SKM-1 (cell line): ENCODE results near the gene SLC16A12.

Experiments
- DNase-seq: peaks from one replicate; lab custom pipeline; 2025; ENCODE audit not compliant: unreplicated experiment; lab: John Stamatoyannopoulos, UW

Gene SLC16A12

DNA sequence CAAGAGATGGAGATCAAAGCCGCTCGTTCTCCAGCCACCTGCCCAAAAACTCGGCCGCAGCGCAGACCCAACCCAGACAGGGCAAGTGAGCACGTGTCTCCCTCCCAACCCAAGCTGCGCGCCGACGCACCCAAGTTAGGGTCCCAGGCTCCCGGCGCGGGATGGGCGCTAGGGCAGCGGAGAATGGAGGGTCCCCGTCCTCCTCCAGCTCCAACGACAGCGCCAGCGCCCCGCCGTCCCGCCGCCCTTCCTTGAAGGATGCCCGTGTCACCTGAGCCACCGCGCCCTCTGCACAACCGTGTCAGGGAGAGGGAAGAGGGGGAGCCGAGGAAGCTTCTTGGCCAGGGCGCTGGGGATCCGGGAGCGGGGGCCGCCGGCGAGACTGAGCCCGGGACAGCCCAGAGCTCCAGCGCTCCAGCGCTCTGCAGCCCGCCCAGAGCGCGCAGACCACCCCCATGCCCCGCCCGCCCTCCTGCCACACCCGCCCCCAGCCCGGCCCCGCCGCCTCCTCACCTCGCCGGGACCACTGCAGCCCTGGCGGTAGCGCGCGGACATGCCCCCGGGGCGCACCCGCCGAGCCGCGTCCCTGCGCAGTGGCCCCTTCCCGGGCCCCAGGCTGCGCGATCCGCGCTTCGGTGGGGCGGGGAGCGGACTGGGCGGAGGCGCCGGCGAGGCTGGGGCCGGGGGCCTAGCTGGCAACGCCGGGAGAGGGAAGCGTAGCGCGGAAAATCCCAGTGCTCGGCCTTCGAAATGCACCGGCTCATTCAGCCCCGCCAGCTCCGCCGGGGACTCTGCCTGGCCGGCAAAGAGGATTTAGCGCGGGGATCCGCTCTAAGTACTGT lies at the start of gene SLC16A12:
SLC16A12 (minus strand) TSS at position 424 of the 842 bp plus-strand sequence. CDS start 73,016 bp downstream, outside the sequence.
- no peak for DNase-seq

DNA sequence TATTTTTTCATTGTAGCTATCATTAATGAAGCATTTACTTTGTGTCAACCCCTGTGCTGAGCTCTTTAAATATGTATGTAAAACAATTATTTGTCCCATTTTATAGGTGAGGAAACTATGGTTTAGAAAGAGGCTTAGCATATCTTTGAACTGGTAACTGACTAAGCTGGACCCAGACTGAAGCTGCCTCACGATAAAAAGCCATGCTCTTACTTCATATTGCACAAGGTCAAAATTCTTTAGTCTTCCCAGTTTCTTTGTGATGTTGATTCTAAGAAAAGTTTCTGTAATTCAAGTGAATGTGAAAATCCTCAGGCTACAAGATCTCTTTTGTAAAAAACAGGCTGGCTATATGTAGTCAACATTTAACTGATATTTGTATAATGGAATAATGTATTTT lies 46.6 kb upstream of the SLC16A12 start:
- no peak for DNase-seq

- DNase-seq: no peak
Measured at GRCh38 chr10:89580243-89580642, 44.8 kb upstream of the SLC16A12 start.

DNA sequence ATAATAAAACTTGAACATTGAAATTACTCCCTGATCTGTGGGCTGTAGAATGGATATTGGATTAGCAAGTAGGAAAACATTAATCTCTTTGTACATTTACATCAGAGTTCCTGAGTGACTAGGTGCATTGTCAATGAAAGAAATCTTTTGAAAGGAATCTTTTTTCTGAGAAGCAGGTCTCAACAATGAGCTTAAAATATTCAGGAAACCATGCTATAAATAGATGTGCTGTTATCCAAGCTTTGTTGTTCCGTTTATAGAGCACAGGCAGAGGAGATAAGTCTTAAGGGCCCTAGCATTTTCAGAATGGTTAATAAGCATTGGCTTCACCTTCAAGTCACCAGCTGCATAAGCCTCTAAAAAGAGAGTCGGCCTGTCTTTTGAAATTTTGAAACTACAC lies 41.3 kb upstream of the SLC16A12 start:
- no peak for DNase-seq

- DNase-seq: no peak
Measured at GRCh38 chr10:89576022-89576421, 40.6 kb upstream of the SLC16A12 start.

DNA sequence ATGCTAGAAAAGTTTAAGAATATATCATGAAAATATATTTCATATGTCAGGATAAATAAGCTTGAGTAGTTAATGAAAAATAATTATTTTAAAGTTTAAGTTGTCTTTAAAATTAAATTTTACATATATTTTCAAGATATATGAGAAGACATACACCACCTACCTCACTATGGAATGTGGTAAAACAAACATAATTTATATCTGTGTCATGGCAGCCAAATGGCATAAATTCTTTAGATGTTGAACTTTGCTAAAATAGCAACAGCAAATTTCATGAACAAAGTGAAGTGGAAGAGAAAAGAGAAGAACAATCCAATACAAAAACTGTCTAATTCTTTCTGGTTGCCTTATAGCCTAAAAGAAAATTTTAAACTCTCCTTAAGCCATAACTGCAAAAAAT lies 39.6 kb upstream of the SLC16A12 start:
- DNase-seq: no peak

- DNase-seq: no peak
Measured at GRCh38 chr10:89574368-89574767, 39.0 kb upstream of the SLC16A12 start.

- no peak for DNase-seq
Measured at GRCh38 chr10:89567576-89568245, 32.3 kb upstream of the SLC16A12 start.

DNA sequence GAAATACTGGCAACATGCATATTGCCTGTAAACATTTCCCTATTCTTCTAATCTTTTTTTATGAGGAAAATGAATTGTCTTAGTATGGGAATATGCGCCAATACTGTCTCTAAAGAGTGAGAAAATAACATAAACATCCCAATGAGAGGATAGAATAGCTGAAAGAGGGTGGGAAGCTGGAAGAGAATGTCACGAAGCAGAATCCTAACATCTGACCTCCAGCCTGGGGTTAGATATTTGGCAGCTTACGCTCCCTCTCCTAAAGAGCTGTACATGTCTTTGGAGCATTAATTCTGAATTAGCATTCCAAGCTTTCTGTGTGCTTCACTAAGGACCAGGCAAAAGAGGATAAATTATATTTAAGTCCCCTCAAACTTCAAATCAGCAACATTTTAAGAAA lies 31.6 kb upstream of the SLC16A12 start:
- DNase-seq: no peak

DNA sequence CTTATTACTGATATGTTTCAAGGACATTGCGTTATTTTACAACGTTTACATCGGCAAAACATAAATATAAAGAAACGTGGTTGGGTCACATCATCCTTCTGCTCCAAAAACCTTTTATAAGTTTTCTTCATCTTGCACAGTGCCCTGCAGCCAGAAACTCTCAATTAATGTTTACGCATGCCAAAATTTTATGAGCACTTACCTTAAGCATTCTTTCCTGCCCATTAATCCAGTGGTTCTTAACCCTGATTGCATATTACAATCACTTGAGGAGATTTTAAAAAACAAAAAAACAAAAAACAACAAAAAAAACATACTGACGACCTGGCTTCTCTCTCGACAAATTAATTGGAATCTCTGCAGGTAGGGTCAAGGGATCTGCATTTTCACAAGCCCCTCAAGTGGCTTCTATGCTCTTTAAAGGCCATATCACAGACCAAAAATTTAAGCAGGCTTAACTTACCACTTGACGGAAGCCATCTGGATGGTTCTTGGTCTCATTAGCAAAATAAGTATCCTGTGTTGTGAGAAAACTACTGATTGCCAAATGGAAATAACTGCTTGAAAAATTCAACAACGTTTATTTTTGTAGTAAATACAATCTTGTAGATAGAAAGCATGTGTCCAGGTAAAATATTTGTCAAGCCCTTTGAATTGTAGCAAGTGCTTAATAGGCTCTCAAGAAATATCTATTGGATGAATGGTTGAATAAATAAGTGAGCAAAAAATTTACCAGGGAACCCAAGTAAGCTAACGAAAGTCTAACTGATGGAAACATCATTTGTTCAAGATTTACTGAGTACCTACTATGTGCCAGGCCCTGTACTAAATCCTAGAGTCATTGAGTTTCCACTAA lies 30.9 kb upstream of the SLC16A12 start:
- no peak for DNase-seq

DNA sequence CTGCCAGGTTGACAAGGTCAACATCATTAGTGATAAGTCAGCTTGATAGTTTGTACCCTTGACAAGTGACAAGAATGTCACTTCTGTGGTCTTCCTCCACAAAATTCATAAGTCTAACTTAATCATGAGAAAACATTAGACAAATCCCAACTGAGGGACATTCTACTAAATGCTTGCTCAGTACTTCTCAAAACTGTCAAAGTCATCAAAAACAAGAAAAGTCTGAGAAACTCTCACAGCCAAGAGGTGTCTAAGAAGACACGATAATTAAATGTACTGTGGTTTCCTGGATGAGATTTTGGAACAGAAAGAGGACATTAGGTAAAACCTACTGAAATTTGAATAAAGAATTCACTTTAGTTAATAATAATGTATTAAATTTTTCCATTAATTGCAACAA lies 29.8 kb upstream of the SLC16A12 start:
- DNase-seq: no peak

DNA sequence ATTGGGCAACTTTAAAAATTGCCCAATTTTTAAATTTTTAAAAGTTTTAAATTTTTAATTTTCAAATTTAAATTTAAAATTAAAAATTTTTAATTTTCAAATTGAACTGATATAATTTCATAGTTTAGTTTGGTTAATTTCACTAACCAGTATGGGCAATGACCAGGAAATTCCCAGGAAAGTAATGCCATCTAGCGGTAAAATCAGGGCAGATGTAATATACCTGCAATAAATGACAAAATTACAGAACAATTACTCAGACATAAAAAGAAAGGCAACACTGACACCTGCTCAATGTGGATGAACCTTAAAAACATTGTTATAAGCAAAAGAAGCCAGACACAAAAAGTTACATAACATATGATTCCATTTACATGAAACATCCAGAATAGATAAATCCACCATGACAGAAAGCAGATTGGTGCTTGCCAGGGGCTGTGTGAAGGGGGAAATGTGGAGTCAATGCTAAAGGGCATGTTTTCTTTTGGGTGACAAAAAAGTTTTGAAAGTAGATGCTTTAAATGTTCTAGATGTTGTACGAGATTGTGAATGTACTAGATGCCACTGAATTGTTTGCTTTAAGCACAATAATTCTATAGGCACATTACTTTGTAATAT lies 28.6 kb upstream of the SLC16A12 start:
- peak; percentile 11 for DNase-seq

DNA sequence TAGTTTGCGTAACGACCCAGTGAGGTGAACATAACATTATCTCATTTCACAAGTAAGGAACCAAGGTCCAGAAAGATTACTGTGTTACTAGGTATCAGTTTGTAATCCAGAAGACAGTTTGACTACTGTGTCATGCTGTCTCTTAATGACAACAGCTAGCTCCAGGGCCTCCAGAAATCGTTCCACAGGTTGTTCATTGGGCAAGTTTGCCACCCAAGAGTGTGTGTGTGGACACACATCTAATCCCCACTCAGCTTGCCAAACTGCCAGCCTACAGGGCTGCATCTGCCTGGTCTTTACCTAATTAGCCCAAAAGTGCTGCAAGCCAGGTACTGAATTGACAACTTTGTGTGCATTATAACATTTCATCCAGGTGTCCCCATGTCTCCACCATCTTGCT lies 27.9 kb upstream of the SLC16A12 start:
- no peak for DNase-seq

DNA sequence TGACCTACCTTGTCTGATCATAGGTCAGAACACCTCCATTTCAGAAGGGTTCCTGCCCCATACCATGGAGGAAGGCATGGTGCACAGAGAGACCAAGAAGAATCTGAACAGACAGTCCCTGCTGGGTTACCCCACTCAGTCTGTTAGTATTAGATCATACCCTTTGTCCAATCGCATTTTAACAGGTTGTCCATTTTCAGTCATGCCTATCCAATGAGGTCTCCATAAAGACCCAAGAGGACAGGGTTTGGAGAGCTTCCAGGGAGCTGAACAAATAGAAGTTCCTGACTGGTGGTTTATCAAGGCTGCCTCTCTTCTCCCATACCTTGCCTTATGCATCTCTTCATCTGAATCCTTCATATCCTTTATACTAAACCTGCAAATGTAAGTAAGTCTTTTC lies 21.2 kb upstream of the SLC16A12 start:
- no peak for DNase-seq

- no peak for DNase-seq
Measured at GRCh38 chr10:89555688-89556445, 20.5 kb upstream of the SLC16A12 start.

DNA sequence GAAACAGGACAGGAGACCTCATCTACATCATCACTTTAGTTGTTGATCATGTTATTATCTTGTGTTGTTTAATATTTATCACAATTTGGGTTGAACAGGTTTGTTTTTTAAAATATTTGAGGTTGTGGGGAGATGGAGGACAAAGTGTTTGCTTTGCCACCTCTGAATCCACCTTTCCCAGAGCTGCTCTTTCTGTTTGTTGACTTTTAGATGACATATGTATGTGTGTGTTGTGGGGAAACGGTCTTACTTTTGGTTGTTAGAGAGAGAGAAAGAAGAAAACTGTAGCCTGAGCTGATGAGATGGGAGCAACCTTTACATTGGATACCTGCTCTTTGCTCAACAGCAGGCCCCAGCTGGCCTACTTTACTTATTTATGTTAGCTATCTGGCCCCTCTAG lies 19.0 kb upstream of the SLC16A12 start:
- no peak for DNase-seq

- no peak for DNase-seq
Measured at GRCh38 chr10:89553064-89553734, 17.8 kb upstream of the SLC16A12 start.

- DNase-seq: no peak
Measured at GRCh38 chr10:89552213-89552612, 16.8 kb upstream of the SLC16A12 start.

DNA sequence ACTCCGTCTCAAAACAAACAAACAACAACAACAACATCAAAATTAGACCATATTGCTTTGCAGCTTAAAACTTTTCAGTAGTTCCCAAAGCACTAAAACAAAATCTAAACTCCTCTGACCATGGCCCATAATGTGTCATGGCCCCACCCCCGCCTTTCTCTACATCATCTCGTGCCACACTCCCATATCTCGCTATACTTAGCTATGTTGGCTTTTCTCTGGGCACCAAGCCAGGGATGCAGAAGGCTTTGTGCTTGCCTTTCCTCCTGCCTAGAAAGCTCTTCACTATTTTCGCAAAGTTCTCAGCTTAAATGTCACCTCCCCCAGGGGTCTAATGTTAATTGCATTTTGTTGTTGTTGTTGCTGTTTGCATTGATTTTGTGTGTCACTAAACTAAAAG lies 15.1 kb upstream of the SLC16A12 start:
- DNase-seq: no peak

DNA sequence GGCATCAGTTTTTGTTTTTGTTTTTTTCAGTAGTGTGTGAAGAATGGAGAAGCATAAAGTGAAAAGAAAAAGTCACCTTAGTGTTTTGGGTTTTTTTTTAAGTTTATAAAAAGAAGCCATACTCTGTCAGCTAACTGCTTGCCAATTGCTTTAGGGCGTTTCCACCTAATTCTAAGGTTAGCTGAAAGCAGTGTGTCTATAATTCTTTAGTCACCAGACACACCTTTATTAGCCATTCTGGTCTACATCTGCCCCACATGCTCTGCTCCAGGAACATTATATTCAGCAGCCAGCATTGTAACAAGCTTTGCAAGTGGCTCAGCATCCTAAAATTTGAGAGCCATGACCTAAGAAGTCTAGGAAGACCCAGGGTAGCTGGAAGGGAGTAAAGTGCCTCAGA lies 14.1 kb upstream of the SLC16A12 start:
- DNase-seq: no peak
